ENCODE data around the gene GPHB5.

DNA sequence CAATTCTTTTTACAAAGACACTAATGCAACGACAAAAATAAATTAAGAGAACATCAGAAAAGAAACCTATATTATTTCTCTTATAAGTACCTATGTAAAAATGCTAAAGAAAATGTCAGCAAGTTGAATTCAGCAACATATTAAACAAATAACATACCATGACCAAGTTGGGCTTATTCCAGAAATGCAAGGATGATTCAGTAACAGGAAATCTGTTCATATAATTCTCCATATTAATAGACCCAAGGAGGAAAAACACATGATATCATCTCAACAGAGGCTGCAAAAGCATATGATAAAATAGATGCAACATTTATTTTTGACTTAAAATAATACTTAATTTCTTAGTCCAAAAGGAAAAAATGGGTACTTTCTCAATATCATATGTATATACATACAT lies 25.1 kb upstream of the GPHB5 start:
- TF ChIP-seq, protein P1, sequence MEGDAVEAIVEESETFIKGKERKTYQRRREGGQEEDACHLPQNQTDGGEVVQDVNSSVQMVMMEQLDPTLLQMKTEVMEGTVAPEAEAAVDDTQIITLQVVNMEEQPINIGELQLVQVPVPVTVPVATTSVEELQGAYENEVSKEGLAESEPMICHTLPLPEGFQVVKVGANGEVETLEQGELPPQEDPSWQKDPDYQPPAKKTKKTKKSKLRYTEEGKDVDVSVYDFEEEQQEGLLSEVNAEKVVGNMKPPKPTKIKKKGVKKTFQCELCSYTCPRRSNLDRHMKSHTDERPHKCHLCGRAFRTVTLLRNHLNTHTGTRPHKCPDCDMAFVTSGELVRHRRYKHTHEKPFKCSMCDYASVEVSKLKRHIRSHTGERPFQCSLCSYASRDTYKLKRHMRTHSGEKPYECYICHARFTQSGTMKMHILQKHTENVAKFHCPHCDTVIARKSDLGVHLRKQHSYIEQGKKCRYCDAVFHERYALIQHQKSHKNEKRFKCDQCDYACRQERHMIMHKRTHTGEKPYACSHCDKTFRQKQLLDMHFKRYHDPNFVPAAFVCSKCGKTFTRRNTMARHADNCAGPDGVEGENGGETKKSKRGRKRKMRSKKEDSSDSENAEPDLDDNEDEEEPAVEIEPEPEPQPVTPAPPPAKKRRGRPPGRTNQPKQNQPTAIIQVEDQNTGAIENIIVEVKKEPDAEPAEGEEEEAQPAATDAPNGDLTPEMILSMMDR (conservative IDR thresholded peaks at IDR 0.05) = no peak
- TF ChIP-seq EZH2 (IDR thresholded peaks at IDR 0.05; ENCODE audit: low read depth) = no peak
